Cardiac ventricle fibroblast (primary cell): Measurements from ENCODE around the gene CFAP54. TPM values are rescaled to one million over a fixed set of nuclear protein-coding genes. Genes with fewer than 3 reads are reported as not detected.

Experiments
- total RNA-seq: library from RNA; depleted of rRNA; stranded (reverse); fragments of >200 nt; gene quantifications from 2 replicates; pipeline ENCODE4 v1.2.3, GENCODE V29; 2015

Gene CFAP54, protein sequence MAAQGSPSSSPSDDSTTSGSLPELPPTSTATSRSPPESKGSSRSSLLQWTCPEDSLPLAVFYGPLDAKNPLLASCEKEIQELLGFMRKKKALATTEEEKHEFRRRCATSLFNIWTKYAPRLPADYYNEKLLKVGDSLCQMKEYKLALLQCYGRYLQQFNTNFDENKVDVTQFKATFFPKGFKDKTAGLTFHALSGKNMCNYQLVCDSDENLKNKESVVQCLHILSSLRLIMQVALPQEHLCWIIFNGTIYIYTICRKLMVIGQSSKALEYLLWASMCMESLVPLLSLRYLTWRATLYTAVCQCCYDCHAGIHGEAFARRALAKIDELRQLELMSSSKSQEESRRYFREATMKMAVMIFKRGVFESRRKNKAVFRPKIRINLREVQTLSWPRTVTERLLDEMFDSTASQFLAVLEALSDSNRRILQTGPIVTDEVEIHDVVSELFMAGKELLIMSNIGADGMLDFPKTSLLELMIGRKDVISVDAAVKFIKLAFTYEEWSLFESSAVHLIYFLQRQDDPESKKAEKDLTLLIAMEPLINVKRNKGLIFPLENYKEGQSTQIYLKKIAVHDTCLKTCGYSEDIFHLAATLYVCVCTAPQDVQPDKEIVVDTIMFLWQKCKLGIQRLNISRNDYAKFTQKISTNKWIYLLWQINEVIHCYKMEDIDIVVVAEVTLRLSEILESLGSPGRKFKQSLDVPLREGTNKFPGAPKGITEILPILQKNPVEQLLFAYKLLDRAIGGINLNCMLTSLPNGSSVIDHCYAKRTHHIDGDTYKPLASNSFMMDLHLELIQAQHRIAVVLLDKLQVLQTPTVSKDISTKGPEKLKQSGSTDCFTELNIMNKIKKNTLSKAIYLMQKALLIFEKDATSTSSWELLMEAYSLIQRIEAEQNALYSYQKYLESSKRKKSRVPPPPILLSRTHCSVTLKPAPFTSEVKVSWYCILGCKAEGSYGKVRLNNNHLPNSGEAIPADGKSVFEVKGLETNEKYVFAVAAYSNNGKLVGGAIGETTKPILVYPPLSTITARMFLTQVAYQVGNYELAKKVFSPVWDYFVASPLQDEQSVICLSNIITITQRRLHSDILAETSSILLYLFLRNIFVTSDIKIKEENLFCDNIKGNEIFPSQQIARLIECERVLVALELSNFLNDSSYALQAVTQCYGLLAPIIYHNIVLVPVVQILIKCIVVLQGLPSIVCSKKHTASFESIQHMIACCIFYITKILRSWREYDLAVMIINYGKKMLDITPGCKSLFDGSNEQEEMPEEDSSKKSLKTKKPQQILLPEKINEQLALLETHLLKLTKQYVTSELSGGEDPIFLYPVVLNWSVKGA (N-terminal part only)
- 0.12 and 1.0 TPM in 2 replicates for total RNA-seq

DNA sequence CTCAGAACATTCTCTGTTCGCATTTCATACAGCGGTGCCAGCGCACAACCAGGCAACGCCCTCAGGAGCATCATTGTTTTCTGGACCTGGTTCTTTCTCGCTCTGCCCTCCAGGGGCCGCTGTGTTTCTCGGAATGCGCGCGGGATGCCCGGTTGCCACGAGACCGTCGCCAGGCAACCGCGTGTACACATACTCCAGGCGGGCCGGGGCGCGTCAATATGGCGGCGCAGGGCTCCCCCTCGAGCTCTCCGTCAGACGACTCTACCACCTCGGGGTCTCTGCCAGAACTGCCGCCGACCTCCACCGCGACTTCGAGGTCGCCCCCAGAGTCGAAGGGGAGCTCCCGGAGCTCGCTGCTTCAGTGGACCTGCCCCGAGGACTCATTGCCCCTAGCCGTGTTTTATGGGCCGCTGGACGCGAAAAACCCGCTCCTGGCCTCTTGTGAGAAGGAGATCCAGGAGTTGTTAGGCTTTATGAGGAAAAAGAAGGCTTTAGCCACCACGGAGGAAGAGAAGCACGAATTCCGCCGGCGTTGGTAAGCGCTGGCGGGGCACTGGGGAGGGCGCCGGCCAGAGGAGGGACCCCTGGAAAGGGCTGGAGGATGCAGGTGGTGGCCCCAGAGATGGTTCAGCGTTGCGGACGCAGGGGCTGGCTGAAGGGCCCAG, at the start of gene CFAP54:
TSS of gene CFAP54 (plus strand) at position 186 of the 665 bp plus-strand sequence. CDS start at position 219, 33 bp downstream.

DNA sequence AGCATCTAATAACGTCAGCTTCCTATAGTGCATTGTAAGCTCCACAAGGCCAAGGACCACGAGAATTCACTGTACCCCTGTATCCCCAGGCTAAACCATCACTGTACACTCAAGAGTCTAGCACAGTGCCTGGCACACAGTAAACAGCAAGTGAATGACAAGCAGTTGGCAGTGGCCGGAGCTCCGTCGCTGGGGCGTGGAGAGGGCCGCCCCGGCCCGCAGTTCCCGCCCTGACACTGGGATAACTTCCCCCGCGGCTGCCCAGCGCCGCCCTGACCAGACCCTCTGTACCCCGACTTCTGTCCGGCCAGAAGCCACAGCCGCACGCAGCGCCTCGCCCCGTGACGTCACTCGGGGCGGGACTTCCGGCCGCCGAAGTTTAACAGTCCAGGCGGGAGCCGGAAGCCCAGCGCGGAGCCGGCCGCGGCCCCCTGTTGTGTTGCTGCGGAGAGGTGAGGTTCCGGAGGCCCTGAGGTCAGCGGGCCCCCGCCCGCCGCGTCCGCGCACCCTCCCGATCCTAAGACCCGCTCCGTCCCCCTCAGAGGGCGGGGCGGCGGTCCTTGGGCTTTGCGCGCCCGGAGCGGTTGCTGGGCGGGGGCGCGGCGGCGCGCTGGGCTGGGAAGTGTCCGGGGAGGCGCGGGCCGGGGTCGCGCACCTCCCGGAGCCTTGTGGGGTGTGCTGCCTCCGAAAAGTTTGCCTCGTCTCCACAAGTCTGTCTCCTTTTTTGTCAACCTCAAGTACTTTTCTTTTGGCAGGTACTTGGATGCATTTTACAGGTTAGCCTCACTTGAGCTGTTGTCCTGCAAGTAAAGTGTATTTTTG, 417.7 kb downstream of the CFAP54 start, which contains the start of gene NEDD1:
TSS of gene NEDD1 (plus strand) at position 409 of the 822 bp plus-strand sequence. CDS start 2,503 bp downstream, outside the sequence.

Other genes with a start within 250 kb of the CFAP54 start
- 16.2 and 19.3 TPM in 2 replicates for gene CDK17, start 89.1 kb upstream of the CFAP54 start, total RNA-seq